OCI-LY3 (cell line): ENCODE data around the gene ZNF846.
"Not testable (repeated sequence)": the region's sequence is repeated elsewhere in the genome, so short reads cannot be mapped to it uniquely, and the experiment has no call there.

ENCODE experiments used
- CTCF ChIP-seq: fragments of 200-600, 300-600 bp; sonication (generic); IDR thresholded peaks from 2 replicates; pipeline ENCODE4 v1.5.1; 2014; ENCODE audit warnings: antibody characterized with exemption, low read length, low read depth
- EZH2phosphoT487 ChIP-seq: fragments of 200-600 bp; shearing (Covaris generic); IDR thresholded peaks from 2 replicates; pipeline ENCODE4 v1.6.1; 2018; ENCODE audit warnings: antibody characterized with exemption, mixed run types, low read depth

- TF ChIP-seq CTCF, EZH2phosphoT487: not testable (repeated sequence)
Observed at GRCh38 chr19:9730056-9730455, 38.5 kb downstream of the ZNF846 start.
